Ishikawa (cell line): ENCODE results near the gene SCAMP1.

Experiments
- CEBPB ChIP-seq: IDR thresholded peaks from 2 replicates; pipeline ENCODE4 v1.6.1; 2012
- CREB1 ChIP-seq: IDR thresholded peaks from 2 replicates; pipeline ENCODE4 v1.6.1; 2012; ENCODE audit warnings: low read depth
- EGR1 ChIP-seq: IDR thresholded peaks from 2 replicates; pipeline ENCODE4 v1.6.1; 2012
- EP300 ChIP-seq: IDR thresholded peaks from 2 replicates; pipeline ENCODE4 v1.6.1; 2012; ENCODE audit warnings: borderline replicate concordance
- FOXM1 ChIP-seq: IDR thresholded peaks from 2 replicates; pipeline ENCODE4 v1.6.1; 2012; ENCODE audit warnings: low read depth, borderline replicate concordance
- NFIC ChIP-seq: IDR thresholded peaks from 2 replicates; pipeline ENCODE4 v1.6.1; 2012
- RAD21 ChIP-seq: IDR thresholded peaks from 2 replicates; pipeline ENCODE4 v1.6.1; 2012; ENCODE audit warnings: low read depth
- TAF1 ChIP-seq: IDR thresholded peaks from 2 replicates; pipeline ENCODE4 v1.6.1; 2012; ENCODE audit warnings: low read depth, mild to moderate bottlenecking
- TCF12 ChIP-seq: IDR thresholded peaks from 2 replicates; pipeline ENCODE4 v1.6.1; 2012; ENCODE audit warnings: low read depth
- TEAD4 ChIP-seq: IDR thresholded peaks from 2 replicates; pipeline ENCODE4 v1.6.1; 2012
- YY1 ChIP-seq: IDR thresholded peaks from 2 replicates; pipeline ENCODE4 v1.6.1; 2012; ENCODE audit warnings: low read depth
- ZBTB7A ChIP-seq: IDR thresholded peaks from 2 replicates; pipeline ENCODE4 v1.6.1; 2012; ENCODE audit warnings: low read depth
- TF ChIP-seq, protein P1 (sequence below): IDR thresholded peaks from 2 replicates; pipeline ENCODE4 v1.6.1; 2012; ENCODE audit warnings: low read depth, mild to moderate bottlenecking
- TF ChIP-seq, protein P2 (sequence below): IDR thresholded peaks from 2 replicates; pipeline ENCODE4 v1.6.1; 2012
- TF ChIP-seq, protein P3 (sequence below): IDR thresholded peaks from 2 replicates; pipeline ENCODE4 v1.6.1; 2012

The SCAMP1 gene

DNA sequence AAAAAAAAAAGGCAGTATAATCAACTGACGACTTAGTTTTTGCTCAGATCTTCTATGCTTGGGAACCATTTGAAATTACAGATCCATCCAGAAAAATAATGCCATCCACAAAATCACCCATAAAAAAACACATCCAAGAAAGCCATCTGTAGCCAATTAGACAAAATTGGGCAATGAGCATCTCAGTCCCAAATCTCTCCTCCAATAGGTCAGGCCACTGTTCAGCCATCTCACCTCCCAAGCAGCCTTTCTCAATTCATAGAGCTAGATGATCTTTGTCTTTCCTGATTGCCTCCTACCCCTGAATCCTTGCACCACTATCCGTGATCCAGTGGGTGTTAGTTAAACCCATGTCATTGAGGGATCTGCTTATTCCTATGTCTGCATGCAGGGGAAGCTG is 139.6 kb downstream of the SCAMP1 start:
- TF ChIP-seq EGR1 (no peak), TAF1 (no peak), TEAD4 (no peak), ZBTB7A (no peak), CEBPB (no peak), RAD21 (no peak), TCF12 (no peak), NFIC (no peak), EP300 (no peak), YY1 (no peak), CREB1 (no peak), FOXM1 (no peak)
- TF ChIP-seq, protein P1, sequence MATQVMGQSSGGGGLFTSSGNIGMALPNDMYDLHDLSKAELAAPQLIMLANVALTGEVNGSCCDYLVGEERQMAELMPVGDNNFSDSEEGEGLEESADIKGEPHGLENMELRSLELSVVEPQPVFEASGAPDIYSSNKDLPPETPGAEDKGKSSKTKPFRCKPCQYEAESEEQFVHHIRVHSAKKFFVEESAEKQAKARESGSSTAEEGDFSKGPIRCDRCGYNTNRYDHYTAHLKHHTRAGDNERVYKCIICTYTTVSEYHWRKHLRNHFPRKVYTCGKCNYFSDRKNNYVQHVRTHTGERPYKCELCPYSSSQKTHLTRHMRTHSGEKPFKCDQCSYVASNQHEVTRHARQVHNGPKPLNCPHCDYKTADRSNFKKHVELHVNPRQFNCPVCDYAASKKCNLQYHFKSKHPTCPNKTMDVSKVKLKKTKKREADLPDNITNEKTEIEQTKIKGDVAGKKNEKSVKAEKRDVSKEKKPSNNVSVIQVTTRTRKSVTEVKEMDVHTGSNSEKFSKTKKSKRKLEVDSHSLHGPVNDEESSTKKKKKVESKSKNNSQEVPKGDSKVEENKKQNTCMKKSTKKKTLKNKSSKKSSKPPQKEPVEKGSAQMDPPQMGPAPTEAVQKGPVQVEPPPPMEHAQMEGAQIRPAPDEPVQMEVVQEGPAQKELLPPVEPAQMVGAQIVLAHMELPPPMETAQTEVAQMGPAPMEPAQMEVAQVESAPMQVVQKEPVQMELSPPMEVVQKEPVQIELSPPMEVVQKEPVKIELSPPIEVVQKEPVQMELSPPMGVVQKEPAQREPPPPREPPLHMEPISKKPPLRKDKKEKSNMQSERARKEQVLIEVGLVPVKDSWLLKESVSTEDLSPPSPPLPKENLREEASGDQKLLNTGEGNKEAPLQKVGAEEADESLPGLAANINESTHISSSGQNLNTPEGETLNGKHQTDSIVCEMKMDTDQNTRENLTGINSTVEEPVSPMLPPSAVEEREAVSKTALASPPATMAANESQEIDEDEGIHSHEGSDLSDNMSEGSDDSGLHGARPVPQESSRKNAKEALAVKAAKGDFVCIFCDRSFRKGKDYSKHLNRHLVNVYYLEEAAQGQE = no peak
- TF ChIP-seq, protein P2, sequence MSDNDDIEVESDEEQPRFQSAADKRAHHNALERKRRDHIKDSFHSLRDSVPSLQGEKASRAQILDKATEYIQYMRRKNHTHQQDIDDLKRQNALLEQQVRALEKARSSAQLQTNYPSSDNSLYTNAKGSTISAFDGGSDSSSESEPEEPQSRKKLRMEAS = no peak
- TF ChIP-seq, protein P3, sequence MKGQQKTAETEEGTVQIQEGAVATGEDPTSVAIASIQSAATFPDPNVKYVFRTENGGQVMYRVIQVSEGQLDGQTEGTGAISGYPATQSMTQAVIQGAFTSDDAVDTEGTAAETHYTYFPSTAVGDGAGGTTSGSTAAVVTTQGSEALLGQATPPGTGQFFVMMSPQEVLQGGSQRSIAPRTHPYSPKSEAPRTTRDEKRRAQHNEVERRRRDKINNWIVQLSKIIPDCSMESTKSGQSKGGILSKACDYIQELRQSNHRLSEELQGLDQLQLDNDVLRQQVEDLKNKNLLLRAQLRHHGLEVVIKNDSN = no peak

DNA sequence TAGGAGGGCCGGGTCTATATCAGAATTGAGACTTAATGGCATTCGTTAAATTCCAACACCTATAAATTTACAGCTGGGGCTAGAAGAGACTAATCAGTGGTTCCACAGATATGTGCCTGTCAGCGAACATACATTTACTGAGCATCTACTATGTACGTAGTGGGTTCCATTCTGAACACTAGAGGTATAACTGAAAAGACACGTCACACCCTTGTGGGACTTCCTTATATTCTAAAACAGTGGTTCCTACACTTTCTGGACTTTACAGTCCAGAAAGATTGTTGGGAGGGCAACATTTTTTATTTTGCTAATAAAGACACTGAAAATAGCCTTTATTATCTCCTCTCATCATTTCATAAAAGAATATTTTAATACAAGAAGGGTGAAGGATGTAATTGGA is 140.5 kb downstream of the SCAMP1 start:
- TF ChIP-seq, protein P3 = no peak
- TF ChIP-seq CREB1 (no peak), RAD21 (no peak), YY1 (no peak), NFIC (no peak), ZBTB7A (no peak), CEBPB (no peak), FOXM1 (no peak), TCF12 (no peak), EGR1 (no peak), TEAD4 (no peak), TAF1 (no peak), EP300 (no peak)
- TF ChIP-seq, protein P1 = no peak
- TF ChIP-seq, protein P2 = no peak

DNA sequence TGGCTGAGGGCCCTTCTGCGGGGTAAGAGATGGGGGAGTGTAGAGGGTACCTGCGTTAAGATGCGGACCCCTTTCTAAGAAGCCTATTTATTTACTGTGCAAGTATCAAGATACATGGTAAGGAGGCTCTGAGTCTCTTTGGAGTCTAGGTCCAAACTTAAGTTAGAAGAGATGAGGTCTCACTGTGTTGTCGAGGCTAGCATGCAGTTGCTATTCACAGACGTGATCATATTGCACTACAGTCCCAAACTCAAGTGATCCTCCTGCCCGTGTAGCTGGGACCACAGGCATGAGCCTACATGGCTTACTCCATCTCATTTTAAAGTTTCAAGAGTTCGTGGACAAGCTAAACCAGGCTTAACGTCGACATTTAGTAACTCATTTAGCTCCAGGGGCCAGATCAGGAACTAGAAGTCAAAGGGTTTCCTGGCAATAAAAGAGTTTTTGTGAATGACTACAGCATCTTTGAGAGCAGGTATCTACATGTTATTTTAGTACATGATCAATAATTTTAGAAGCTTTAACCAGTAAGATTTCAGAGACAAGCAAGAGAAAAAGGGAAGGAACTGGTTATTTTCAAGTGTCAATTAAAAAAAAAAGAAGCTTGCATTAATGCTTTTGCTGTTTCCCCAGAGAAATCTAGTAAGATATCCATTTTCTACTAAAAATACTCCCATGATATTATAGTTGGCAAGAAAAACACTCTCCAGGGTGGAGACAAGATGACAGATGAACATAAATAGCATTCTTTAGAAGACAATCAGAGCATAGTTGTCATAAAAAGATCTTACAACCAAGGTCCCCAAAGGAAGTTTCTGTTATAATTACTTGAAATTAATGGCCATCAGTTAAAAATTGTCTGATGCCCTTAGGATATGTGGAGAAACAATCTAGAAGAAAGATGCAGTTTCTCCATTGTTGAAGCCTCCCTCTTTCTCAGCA is 141.3 kb downstream of the SCAMP1 start:
- no peak for TF ChIP-seq TAF1
- TF ChIP-seq ZBTB7A = no peak
- TF ChIP-seq, protein P1 = no peak
- no peak for TF ChIP-seq TCF12
- TF ChIP-seq, protein P2 = no peak
- no peak for TF ChIP-seq NFIC
- TF ChIP-seq YY1 = no peak
- TF ChIP-seq FOXM1 = no peak
- no peak for TF ChIP-seq TEAD4
- no peak for TF ChIP-seq CEBPB
- TF ChIP-seq CREB1 = no peak
- TF ChIP-seq EGR1 = no peak
- no peak for TF ChIP-seq RAD21
- TF ChIP-seq, protein P3 = no peak
